Stimulated activated CD4-positive, alpha-beta T cell treated with anti-CD3 and anti-CD28 coated beads, Interleukin-4, amount 100 ng/mL, for 48 hours (primary cell): ENCODE results near the gene CNTN3.

Experiments
- DNase-seq, 2 donors: peaks; one replicate each; pipeline ENCODE4 v3.0.0-alpha.2; 2020; ENCODE audit warnings: low read depth in 2 of 2

Gene CNTN3

DNA sequence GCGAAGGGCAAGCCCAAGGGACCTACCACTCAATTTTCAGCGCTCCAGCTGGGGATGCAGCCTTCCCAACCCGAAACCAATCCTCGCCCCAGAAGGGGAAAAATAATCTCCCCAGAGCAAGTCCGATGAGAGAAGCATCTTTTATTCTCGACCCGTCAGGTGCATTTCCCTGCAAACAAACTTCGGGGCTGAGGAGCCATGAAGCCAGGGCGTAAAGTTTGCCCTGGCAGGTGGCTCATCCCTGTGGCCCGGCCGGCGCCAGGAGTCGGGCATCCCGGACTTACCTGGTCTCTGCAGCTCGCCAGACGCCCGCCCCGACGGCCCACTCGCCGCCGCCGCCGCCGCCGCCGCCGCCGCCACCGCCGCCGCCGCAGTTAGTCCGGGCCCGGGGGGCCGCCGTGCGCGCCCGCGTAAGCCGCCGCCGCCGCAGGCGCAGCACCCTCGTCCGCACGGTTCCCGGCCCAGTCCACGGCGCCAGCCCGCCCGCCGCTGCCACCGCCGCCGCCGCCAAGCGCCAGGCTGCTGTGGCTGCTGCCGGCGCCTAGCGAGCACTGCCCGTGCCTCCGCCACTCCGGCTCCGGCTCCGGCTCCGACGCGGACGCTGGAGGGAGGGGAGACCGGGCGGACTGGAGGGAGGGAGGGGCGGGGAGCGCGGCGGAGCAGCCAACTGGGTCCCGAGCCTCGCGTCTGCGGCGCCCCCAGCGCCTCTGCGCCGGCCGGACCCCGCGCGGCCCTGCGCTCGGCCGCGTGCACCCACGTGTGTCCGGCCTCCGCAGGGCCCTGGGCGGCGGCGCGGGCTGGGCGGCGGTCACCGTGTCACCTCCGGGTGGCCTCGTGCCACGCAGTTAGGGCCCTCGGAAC lies at the start of gene CNTN3:
TSS of gene CNTN3 (minus strand) at position 553 of the 861 bp plus-strand sequence. CDS start 93,547 bp downstream, outside the sequence.
- no peak for DNase-seq

DNA sequence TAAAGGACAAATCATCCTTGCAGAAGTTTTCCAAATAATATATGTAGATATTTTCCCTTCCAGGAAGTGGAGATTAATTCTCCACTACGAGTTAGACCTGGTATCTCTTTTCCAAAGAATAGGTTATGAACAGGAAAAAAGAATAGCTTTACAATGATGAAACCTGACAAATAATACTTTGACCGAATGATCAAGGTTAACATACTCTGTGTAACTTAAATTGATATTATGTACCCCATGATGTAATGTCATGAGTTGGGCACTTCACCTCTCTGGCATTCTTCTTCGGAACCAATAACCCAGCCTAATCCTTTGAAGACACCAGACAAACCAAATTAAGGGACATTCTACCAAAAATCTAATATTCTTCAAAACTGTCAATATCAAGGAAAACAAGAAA lies 48.7 kb upstream of the CNTN3 start:
- DNase-seq = no peak

DNA sequence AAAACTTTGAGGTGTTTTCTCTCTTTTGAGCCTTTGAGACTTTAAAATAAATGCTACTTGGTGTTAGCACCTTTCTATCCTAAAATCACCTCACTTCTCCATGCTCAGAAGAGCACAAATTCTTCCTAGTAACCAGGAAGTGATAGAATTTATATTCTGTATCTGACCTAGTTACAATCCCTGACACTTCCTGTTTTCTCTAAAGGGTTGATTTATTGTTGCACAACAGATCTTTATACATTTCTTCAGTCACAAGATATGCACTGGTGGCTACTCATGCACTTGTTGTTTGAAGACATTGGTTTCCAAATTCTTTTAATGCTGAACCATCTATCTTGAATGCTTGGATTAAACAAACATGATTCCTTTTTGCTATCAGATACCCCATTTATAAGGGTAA lies 47.2 kb upstream of the CNTN3 start:
- DNase-seq = no peak

DNA sequence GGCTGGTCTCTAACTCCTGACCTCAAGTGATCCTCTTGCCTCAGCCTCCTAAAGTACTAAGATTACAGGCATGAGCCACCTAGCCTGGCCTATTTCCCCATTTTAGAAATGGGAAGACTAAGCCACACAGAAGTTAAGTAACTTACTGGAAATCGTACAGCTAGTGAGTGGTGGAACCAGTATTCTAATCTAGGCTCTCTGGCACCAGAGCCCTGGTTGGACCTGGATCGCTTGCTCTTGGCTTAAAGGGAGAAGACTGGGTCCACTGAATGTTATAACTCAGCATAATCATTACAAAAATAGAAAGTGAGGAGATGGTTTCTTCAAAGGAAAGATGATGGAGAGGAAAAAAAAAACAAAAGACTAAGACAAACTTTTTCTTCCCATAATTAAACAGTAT lies 37.4 kb upstream of the CNTN3 start:
- no peak for DNase-seq

DNA sequence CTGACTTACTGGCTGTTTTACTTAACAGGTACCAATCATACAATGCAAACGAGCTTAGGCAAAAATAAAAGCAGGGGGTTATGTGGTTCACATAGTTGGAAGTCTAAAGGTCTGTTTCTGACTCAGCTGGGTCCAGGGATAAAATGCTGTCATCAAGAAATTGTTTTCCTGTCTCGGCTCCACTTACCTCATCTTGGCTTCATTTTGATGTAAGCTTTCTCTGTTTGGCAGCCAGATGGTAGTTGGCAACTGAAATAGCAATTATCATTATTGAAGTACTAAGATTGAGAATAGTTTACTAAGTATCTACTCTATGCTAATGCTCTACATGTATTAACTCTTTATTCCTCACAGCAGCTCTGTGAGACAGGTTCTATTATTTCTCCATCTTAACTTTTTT lies 36.8 kb upstream of the CNTN3 start:
- no peak for DNase-seq

DNA sequence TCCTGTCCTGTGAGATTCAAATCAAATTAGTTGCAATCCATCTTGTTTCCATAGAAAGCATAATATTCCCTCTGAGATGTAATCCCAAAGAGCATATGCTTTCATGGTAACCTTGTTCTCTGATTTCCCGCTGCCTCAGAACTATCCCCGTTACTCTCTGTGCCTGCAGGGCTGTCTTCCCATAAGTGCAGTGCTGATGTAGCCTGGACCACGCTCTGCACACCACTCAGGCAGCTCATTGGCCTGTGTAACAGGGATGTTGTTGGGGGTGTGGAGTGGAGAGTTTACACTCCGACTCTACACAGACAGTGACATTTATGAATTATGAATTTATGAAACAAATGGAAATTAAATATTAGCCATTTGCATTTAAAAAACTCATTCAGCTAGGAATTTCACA lies 33.6 kb upstream of the CNTN3 start:
- no peak for DNase-seq

DNA sequence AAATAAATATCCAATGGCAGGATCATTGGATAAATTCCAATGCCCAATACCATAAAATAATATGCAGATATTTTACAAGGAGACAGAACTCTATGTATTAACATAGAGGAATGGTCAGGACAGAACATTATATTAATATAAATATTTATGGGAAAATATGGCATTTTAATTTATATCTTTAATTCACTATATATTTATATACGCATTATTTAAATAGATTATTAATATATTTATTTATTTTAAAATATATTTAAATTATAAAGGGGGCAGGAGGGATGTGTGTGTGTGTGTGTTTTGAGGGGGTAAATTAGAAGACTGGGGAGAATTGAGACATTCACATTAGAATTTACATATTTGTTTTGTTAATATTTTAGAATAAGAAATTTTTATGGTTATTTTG lies 31.6 kb upstream of the CNTN3 start:
- no peak for DNase-seq

DNA sequence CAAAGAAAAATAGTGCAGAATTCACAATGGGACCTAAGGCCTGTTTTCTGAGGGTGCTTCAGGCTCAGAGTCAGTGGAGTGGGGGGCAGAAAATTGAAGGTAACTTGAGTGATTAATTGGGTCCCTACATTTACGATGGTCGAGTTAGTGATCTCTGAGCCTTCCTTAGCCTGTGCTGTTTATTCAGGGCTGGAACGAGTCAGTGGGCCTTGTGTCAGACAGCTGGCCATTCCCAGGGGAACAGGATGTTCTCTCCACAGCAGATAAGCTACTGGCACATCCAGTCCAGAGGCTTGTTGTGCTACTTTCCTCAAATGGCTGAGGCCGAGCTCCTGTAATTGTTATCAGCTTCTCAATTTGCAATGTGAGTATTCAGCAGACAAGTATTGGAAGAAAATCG lies 29.2 kb upstream of the CNTN3 start:
- DNase-seq = no peak

DNA sequence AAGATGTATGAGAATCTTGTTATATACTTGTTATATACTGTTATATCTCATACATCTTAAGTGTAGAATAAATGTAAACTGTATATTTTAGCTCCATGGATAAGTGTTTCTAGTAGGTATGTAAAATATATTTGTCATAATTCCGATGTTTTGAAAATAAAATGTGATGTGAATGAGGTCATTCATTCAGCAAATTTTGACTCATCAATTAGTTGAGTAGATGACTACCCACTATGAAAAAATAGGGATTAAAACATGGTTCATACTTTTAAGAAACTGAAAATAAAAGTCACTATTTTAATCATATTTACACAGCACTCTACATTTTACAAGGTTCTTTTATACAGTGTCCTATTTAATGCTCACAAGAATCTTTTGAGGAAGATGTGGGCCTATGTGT lies 28.4 kb upstream of the CNTN3 start:
- no peak for DNase-seq

DNA sequence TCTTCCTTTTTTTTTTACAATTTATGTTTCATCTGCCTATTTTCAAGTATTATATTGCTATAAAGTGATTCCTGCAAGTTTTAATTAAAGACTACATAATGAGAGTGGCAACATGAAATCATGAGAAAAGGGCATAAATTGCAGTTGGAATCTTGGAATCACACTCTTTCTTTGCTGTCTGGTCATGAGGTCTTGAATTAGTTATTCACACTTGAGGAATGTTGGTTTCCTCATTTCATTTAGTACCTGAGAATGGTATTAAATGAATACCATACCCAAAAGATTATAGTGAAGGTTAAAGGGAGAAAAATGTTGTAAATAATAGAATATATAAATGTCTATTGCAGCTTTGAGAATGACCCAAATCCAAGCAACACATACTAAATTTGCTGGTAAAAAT lies 25.8 kb upstream of the CNTN3 start:
- no peak for DNase-seq

DNA sequence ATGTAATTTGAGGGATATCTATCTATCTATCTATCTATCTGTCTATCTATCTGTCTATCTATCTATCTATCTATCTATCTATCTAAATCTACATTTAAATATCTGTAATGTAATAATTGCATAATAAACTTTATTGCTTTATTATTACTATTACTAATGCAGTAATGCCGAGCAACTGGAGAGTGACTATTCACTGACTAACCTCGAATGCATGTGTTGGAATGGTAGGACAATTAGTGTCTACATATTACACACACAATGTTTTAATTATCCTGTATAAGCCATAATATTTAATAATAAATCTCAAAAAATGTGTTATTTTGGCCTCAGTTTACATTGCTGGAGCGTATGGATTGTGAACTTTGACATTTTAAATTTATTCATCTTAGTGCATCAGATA lies 25.2 kb upstream of the CNTN3 start:
- no peak for DNase-seq

DNA sequence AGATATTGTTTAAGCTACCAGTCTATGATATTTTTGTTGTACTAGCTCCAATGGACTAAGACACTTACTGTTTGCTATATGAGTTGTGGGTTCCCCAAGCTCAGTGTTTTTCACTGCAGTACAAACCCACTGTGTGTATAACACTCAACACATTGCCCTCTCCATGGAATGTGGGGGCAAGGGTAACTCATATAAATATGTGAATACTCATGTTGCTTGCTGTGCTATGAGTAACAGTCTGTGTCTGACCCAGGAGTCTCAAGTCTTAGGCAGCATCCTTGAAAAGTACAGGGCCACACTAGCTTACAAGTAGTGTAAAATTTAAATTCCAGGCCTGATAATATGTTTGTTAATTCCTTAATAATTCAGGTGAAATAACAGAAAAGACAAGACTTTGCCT lies 22.5 kb upstream of the CNTN3 start:
- no peak for DNase-seq

DNA sequence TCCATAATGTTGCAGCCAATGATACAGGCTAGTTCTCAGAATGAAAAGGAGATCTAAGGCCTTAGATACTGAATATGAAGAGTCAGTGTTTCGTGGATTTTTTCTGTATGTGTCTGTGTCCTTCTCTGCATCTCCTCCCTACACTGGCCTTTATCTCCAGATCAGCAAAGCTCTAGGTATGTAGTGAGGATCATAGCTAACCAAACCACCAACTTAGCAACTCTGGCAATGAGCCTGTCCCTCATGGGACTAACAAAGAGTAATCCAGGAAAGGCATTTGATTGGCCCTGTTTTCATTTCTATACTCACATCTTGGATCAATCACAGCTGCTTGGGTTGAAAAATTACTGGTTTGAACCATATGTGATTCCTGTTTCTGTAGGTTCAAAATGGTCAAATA lies 18.6 kb upstream of the CNTN3 start:
- DNase-seq = no peak

DNA sequence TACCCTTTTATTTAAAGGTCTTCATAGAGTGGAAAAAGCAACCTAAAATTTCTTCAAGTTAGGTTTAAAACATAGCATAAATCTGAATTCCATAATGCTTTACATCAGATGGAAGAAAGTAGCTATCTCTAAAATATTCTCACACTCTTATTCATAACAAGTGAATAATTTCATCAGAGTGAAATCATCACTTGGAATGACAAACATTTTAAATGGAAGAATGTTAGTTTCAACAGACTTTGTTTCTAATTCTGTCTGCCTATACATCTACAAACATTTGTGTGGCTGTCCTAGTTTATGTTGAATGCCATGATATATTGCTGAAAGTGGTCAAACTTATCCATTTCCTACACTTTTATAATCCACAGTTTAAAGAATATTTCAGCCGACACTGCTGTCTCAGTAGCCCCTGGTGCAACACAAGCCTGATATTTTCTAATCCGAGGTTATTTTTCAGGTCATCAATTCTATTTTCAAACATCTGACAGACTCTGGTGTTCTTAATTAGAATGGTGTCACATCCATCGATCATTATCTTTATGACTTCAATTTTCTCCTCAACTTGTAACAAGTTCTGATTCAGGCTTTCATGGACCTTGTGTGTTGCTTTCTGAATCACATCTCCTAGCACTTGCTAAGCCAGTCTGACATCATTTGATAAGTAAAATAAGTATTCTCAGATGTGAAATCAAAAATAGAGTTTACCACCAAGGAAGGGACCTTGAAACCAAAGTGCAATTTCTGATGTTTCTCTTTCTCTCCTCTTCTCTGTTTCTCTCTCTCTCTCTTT lies 17.1 kb upstream of the CNTN3 start:
- DNase-seq = no peak

DNA sequence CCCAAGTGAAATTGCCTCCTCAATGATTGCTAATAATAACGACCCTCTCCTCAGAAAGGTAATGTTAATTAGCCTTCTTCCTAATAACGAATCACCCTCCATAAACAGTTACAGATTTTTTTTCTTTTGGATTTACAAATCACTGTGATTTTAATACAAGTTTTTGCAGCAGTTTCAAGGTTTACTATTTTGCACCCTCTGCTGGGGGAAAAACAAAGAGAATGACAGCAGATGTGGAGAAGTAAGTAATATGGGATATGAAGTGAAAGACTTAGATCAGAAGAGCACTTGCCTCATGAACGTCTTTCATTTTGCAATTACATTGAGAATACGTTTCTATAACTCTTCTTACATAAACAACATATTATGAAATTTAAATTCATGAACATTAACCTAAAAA lies 16.1 kb upstream of the CNTN3 start:
- no peak for DNase-seq

DNA sequence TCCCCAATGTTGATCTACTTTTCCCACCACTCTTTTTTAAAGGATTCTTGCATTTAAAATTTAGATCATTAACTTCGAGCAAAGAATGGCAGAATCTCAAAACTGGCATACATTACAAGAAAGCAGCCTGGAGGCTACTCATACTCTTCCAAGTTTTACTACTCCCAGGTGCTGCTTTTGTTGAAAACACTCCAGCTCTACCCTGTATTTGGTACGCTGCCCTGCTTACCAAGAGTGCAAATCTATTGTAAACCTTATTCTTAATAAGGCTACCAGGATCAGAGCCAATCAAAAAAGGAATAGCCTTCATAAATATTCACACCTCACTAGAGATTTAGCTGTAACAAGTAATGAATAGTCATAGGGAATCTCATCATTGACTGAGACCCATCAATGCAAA lies 11.6 kb upstream of the CNTN3 start:
- DNase-seq = no peak

DNA sequence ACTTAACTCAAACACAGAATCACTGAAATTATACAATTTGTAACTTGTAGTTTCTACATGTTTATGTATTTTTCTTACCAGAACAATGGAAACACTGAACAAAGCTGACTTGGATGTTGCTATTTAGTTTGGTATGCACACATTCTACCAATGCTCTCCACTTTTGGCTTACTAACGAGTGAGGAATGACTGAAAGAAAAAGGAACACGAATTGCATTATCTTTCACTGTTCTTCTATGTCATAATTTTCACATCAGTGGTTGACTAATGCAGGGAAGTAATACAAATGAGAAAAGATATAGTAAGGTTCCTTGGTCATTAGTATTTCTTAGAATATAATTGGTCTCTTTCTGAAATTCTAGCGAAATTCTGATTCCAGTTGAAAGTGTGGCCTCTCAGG lies 9.8 kb upstream of the CNTN3 start:
- no peak for DNase-seq

DNA sequence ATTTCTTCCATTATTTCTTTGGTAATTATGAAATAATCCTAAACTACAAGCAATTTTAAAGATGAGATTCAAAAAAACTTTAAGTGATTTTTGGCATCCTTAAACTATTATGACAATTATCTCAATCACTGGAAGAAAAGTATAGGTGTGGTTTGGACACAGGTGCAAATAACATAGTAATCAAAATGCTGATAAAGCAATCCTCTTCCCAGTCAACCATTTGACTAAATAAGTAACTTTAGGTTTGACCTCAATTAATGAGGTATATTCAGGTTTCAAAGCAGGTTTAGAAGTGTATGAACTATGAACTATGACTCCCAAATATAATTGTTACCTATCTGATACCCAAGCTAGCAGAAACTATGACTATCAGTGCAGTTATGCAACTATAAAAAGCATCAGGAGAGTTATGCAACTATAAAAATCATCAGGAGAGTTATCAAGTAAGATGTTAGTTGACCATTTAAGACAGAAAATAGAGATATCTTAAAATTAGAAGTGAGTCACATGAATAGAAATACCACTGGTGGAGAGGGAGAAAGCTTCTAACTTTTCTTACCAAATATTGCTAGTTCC lies 8.9 kb upstream of the CNTN3 start:
- no peak for DNase-seq

DNA sequence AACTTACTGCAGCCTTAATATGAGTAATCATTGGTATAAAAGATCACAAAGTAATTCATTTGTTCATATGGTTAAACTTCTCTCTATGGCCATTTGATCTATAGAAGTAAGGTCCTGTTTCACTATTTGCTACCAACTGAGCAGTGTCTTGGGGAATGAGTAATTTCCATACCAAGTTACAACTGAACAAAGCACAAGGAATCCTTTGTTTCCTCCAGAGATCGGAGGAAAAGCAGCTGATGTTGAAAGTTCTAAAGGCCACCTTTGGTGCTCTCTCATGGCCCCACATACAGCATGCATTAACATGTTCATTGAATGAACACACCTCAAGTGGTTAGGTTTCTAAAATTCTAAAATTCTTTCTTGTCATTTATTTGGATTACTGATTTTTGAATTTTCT lies 7.1 kb upstream of the CNTN3 start:
- no peak for DNase-seq

DNA sequence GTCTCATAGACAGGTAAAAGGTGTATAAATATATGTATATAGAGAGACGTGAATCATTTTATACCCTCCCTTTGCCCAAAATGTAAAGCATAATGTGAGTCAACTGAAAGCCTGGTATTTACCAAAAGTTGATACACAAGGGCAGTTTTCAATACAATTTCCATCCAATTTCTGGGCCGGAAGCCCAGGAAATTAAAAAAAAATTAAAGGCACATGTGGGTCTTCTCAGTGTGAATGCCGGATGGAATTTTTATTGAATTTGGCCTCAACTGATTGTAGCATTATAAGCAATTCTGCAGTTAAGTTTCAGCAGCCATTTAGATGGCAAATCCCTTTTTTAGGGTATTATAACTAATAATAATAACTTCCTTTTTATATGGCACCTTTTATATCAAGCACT lies 3.3 kb upstream of the CNTN3 start:
- DNase-seq = no peak

DNA sequence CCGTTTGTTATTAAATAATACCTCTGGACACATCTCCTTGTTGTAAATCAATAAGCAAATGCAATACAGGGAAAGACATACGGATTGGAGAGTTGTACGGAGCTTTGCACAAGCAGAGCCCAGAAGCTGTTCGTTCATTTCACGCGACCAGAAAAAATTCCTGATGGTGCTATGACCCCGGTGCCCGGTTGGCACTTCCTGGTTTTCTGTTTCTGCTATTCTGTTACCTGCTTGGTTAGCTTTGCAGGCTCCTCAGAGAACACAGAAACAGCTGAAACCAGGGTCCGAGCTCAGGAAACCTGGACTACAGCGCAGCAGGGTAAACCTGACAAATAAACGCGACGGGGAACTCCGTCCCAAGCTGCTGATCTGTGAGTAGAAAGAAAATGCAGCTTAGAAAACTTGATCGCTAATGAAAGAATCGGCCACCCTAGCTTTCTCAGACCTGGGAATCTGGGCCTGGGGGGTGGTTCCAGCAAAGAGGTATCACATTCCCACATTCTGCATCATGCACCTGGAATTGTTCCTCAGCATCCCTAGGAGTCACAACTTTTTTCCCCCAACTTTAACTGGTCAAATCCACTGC lies 845 bp downstream of the CNTN3 start:
- DNase-seq = no peak

DNA sequence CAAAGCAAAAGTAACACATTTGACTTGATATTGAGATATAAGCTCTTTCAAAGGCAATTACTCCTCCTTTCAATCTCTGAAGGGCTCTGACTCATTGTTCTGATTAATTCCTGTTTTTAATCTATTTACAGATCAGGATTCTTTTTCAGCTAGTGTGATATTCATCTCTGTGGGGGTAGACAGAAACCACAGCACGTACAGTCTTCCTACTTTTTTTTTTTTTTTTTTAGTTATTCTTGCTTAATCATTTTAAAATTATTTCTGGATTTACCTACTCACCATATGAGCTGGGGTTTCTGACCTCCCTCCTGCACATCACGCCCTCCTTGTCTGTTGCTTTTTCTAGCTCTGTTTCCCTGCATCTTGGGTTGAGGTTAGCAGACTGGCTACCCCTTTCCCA lies 1.4 kb downstream of the CNTN3 start:
- DNase-seq = no peak

DNA sequence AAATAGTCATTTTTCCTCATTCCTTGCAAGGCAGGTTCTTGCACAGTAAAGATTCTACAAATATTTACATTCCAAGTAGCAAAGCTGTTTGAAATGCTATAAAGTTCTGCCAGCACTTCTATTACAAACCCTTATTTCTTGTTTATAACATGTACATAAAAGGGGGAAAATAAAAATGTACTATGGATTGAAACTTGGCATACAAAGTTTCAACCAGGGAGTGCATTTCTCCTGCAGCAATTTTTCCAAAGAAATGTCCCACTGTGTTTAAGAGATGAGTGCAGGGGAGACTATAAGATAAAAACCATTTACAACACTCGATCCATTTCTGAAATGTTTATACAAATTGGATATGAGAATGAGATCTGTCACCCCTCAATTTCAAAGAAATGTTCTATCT lies 3.3 kb downstream of the CNTN3 start:
- DNase-seq = no peak
